CD4-positive, alpha-beta memory T cell (primary cell): ENCODE results near the gene MTFR1L. TPM values are rescaled to one million over a fixed set of nuclear protein-coding genes. Genes with fewer than 3 reads are reported as not detected.

Source experiments
- CTCF ChIA-PET: fragments of 350-600 bp; sonication (Branson Sonifier 250); formaldehyde crosslinking; loops from one replicate; lab custom pipeline; 2021; ENCODE audit warnings: inconsistent platforms; ENCODE audit not compliant: partially characterized antibody; lab: Charles Lee
- POLR2A ChIA-PET: fragments of 350-600 bp; sonication (Branson Sonifier 250); formaldehyde crosslinking; loops from one replicate; lab custom pipeline; 2021; ENCODE audit not compliant: partially characterized antibody; lab: Charles Lee
- DNase-seq, 5 donors: peaks; one replicate each; pipeline versions ENCODE4 v3.0.0 to v3.0.0-alpha.2; 2020 to 2022; ENCODE audit warnings: mixed read lengths in 1 of 5
- H3K27ac ChIP-seq: one replicate; pipeline ENCODE4 v1.7.0; 2013; ENCODE audit warnings: low read depth, low read length
- H3K27me3 ChIP-seq: 2 replicates; pipeline ENCODE4 v1.7.0; 2013; ENCODE audit warnings: mild to moderate bottlenecking, low read length, moderate library complexity; ENCODE audit not compliant: insufficient read depth
- H3K36me3 ChIP-seq: 2 replicates; pipeline ENCODE4 v1.7.0; 2013; ENCODE audit warnings: mild to moderate bottlenecking, low read length, moderate library complexity; ENCODE audit not compliant: insufficient read depth
- H3K4me1 ChIP-seq: 2 replicates; pipeline ENCODE4 v1.7.0; 2013; ENCODE audit warnings: mild to moderate bottlenecking, low read length, moderate library complexity; ENCODE audit not compliant: insufficient read depth
- H3K4me3 ChIP-seq, 2 donors: one replicate each; pipeline ENCODE4 v1.7.0; 2013; ENCODE audit warnings: low read length in 2 of 2, mild to moderate bottlenecking in 1 of 2
- H3K9me3 ChIP-seq, 2 donors: one replicate each; pipeline ENCODE4 v1.7.0; 2013; ENCODE audit warnings: low read length in 2 of 2, control low read depth in 1 of 2; ENCODE audit not compliant: control insufficient read depth in 1 of 2
- H3K27ac Mint-ChIP-seq, 7 donors: one replicate each; pipeline ENCODE4 v1.8.0; 2020 to 2021; ENCODE audit warnings: mixed read lengths in 7 of 7, mild to moderate bottlenecking in 6 of 7, inconsistent platforms in 3 of 7, moderate library complexity in 3 of 7
- H3K27me3 Mint-ChIP-seq, 2 donors: one replicate each; pipeline ENCODE4 v1.8.0; 2020 to 2021; ENCODE audit warnings: mixed read lengths in 2 of 2
- H3K36me3 Mint-ChIP-seq, 2 donors: one replicate each; pipeline ENCODE4 v1.8.0; 2020 to 2021; ENCODE audit warnings: mixed read lengths in 2 of 2, inconsistent platforms in 1 of 2, mild to moderate bottlenecking in 1 of 2
- H3K4me1 Mint-ChIP-seq, 4 donors: one replicate each; pipeline ENCODE4 v1.8.0; 2020 to 2021; ENCODE audit warnings: mixed read lengths in 4 of 4, mild to moderate bottlenecking in 1 of 4
- H3K4me3 Mint-ChIP-seq, 8 donors: one replicate each; pipeline ENCODE4 v1.8.0; 2020 to 2021; ENCODE audit warnings: mixed read lengths in 8 of 8, mild to moderate bottlenecking in 7 of 8, moderate library complexity in 6 of 8, inconsistent platforms in 3 of 8
- H3K9me3 Mint-ChIP-seq, 8 donors: one replicate each; pipeline ENCODE4 v1.8.0; 2020 to 2021; ENCODE audit warnings: mixed read lengths in 8 of 8, mild to moderate bottlenecking in 5 of 8, inconsistent platforms in 3 of 8, moderate library complexity in 1 of 8
- intact Hi-C: fragments of 100-400 bp; cut with micrococcal nuclease; formaldehyde crosslinking; loops from one replicate; pipeline ENCODE4 v1.15.1; 2023
- polyA plus RNA-seq, 2 donors: library from polyadenylated mRNA; unstranded; fragments of 300-500 nt; fragmentation: Illumina TruSeq; gene quantifications; one replicate each; pipeline ENCODE4 v1.2.3, GENCODE V29; 2021
- total RNA-seq, 2 experiments: library from RNA; stranded (reverse); gene quantifications; one replicate each; pipeline ENCODE4 v1.2.3, GENCODE V29; 2021

MTFR1L gene
- total and polyA plus RNA-seq, 4 experiments from 2014 or later: 27.5 to 58.4 (median 55.3) TPM

- Mint-ChIP-seq H3K9me3 (no peaks in the 10 kb centered on the region), H3K27ac (peak overlapping the region in 1 of 7 donors; percentile 52), H3K36me3 (peaks cover 20 to 30% of the 10 kb centered on the region in 2 donors), H3K4me3 (no peak overlapping the region), H3K27me3 (no peaks in the 10 kb centered on the region), H3K4me1 (peaks cover 0 to 14% (median 3%) of the 10 kb centered on the region in 4 donors)
- no peaks in the 10 kb centered on the region for H3K9me3 ChIP-seq
- no peak for DNase-seq
- H3K27me3 ChIP-seq: no peaks in the 10 kb centered on the region
- peaks cover 7% of the 10 kb centered on the region for H3K4me1 ChIP-seq
- intact Hi-C loops: no loop called here
- no peak overlapping the region for H3K4me3 ChIP-seq
- ChIA-PET POLR2A (interaction anchor here (0.5 kb wide), 1 partner anchor 813 kb away, joined by 3 read pairs; no protein-coding TSS in a partner anchor), CTCF (no interaction called here)
- no peaks in the 10 kb centered on the region for H3K36me3 ChIP-seq
- no peak overlapping the region for H3K27ac ChIP-seq
Measured at GRCh38 chr1:25781130-25781433, 38.7 kb upstream of the MTFR1L start.

DNA sequence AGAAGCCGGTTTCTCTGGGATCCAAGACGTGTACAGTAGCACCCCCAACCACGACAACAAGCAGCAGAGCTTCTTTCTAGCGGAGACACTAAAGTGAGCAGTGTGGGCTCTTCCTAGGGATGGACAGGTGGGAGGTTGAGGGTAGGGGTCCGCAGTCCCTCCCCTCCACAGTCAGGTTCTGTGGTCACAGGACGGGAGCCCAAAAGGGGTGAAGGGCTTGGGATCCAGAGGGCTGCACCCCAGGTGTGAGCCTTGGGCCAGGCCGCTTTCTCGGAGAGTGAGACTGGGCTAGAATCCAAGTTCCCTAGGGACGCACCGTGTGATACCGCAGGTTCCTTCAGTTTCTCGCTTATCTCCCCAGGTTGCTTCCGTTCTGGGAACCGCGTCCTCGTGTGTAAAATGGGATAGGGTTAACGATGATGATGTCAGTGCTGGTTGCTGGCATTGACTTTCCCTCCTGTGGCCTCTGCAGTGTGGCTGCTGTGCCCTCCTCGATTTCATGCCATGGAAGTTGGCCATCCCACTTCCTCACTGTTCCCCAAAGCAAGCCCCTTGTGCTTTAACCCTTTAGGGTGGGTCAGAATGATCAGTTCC is 37.0 kb upstream of the MTFR1L start:
- Histone ChIP-seq H3K27ac (no peak overlapping the region), H3K4me3 (no peak overlapping the region), H3K27me3 (no peaks in the 10 kb centered on the region), H3K9me3 (no peaks in the 10 kb centered on the region), H3K4me1 (no peaks in the 10 kb centered on the region), H3K36me3 (no peaks in the 10 kb centered on the region)
- DNase-seq: no peak
- H3K4me3 Mint-ChIP-seq: peak overlapping the region in 1 of 8 donors; percentile 10
- H3K27ac Mint-ChIP-seq: peak overlapping the region in 4 of 7 donors; percentile 2 to 68 (median 58)
- H3K27me3 Mint-ChIP-seq: no peaks in the 10 kb centered on the region
- ChIA-PET CTCF (no interaction called here), POLR2A (no interaction called here)
- peaks cover 20 to 39% of the 10 kb centered on the region in 2 donors for H3K36me3 Mint-ChIP-seq
- peaks cover 0 to 3% (median 0%) of the 10 kb centered on the region in 4 donors for H3K4me1 Mint-ChIP-seq
- no peaks in the 10 kb centered on the region for H3K9me3 Mint-ChIP-seq
- intact Hi-C loops: no loop called here

GRCh38 chr1:25784575-25785051 is 35.1 kb upstream of the MTFR1L start:
- H3K9me3 Mint-ChIP-seq: no peaks in the 10 kb centered on the region
- ChIA-PET CTCF (no interaction called here), POLR2A (interaction anchor here (4.2 kb wide), 1 partner anchor 9 kb away, joined by 22 read pairs; no protein-coding TSS in a partner anchor)
- Histone ChIP-seq H3K27ac (no peak overlapping the region), H3K9me3 (no peaks in the 10 kb centered on the region), H3K4me3 (no peak overlapping the region), H3K27me3 (no peaks in the 10 kb centered on the region), H3K36me3 (no peaks in the 10 kb centered on the region), H3K4me1 (no peaks in the 10 kb centered on the region)
- peak overlapping the region in 4 of 7 donors; percentile 25 to 62 (median 49) for H3K27ac Mint-ChIP-seq
- DNase-seq: no peak
- H3K36me3 Mint-ChIP-seq: peaks cover 23 to 39% of the 10 kb centered on the region in 2 donors
- H3K4me1 Mint-ChIP-seq: peaks cover 0 to 4% (median 0%) of the 10 kb centered on the region in 4 donors
- intact Hi-C loops: no loop called here
- H3K4me3 Mint-ChIP-seq: no peak overlapping the region
- no peaks in the 10 kb centered on the region for H3K27me3 Mint-ChIP-seq

- H3K36me3 ChIP-seq: no peaks in the 10 kb centered on the region
- Mint-ChIP-seq H3K9me3 (no peaks in the 10 kb centered on the region), H3K27me3 (no peaks in the 10 kb centered on the region), H3K4me1 (peaks cover 0 to 4% (median 2%) of the 10 kb centered on the region in 4 donors), H3K27ac (peak overlapping the region in 2 of 7 donors; percentile 29 to 70), H3K4me3 (no peak overlapping the region), H3K36me3 (peaks cover 28 to 39% of the 10 kb centered on the region in 2 donors)
- intact Hi-C loops: no loop called here
- no peak for DNase-seq
- H3K27ac ChIP-seq: no peak overlapping the region
- POLR2A ChIA-PET: interaction anchor here (4.2 kb wide), 1 partner anchor 10 kb away, joined by 22 read pairs; no protein-coding TSS in a partner anchor
- no peaks in the 10 kb centered on the region for H3K9me3 ChIP-seq
- no peak overlapping the region for H3K4me3 ChIP-seq
- CTCF ChIA-PET: no interaction called here
- H3K4me1 ChIP-seq: no peaks in the 10 kb centered on the region
- no peaks in the 10 kb centered on the region for H3K27me3 ChIP-seq
Measured at GRCh38 chr1:25785333-25786067, 34.3 kb upstream of the MTFR1L start.

DNA sequence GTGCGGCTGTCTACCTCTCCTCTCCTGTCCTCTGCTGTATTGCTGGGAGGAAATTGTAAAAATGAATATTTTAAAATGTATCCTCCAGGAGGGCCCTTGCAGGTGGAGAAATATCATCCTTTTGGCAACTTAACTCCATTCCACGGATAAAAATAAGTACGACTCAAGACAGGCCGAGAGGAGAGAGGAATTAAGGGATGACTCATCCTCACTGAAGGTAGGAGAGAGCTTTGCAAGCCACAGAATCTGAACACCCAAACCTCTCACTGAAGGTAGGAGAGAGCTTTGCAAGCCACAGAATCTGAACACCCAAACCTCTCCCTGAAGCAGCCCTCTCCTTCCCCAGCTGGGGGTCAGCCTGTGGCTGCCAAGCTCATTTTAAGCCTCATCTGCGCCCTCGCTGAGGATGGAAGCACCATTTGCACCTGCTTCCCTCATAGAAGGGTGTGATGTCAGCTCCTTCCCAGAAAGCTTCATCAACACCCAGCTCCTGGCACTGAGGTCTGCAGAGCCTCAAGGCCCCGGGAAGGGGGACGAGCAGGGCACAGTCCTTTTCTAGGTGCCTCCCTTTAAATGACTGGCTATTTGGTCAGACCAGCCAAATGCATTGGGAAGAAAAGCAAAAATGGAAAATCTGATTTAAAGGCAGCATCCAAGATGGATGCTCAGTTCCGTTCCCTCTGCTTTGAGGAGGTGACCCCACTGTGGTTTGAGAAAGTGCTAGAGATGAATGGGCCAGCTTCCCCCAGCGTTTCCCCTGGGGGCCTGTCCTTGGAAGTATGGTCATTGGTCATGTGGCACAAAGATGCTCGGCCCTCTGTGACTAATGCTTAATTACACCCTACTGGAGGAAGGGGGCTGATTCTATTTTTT is 32.6 kb upstream of the MTFR1L start:
- Mint-ChIP-seq H3K9me3 (no peaks in the 10 kb centered on the region), H3K27ac (peak overlapping the region in 2 of 7 donors; percentile 2 to 61)

GRCh38 chr1:25787760-25788166 is 32.0 kb upstream of the MTFR1L start:
- H3K4me1 Mint-ChIP-seq: peaks cover 0 to 4% (median under 1%) of the 10 kb centered on the region in 4 donors
- H3K9me3 Mint-ChIP-seq: no peaks in the 10 kb centered on the region
- H3K27me3 Mint-ChIP-seq: no peaks in the 10 kb centered on the region
- no peaks in the 10 kb centered on the region for H3K4me1 ChIP-seq
- intact Hi-C loops: no loop called here
- H3K36me3 ChIP-seq: no peaks in the 10 kb centered on the region
- H3K27ac Mint-ChIP-seq: peak overlapping the region in 3 of 7 donors; percentile 1 to 77 (median 29)
- no peak overlapping the region for H3K4me3 ChIP-seq
- no peaks in the 10 kb centered on the region for H3K27me3 ChIP-seq
- no peak for DNase-seq
- no peak overlapping the region for H3K27ac ChIP-seq
- CTCF ChIA-PET: interaction anchor here (0.9 to 2.4 kb wide), 3 partner anchors 20 to 179 kb away, joined by 3 to 12 read pairs (median 6); no protein-coding TSS in a partner anchor
- POLR2A ChIA-PET: interaction anchor here (1.0 to 4.2 kb wide), 3 partner anchors 12 to 43 kb away, joined by 3 to 22 read pairs (median 4); partner anchors contain the start of gene MTFR1L
- H3K4me3 Mint-ChIP-seq: no peak overlapping the region
- no peaks in the 10 kb centered on the region for H3K9me3 ChIP-seq
- H3K36me3 Mint-ChIP-seq: peaks cover 22 to 31% of the 10 kb centered on the region in 2 donors

More for the DNA sequence above, 32.6 kb upstream of the MTFR1L start:
- DNase-seq: no peak
- Mint-ChIP-seq H3K4me3 (no peak overlapping the region), H3K36me3 (peaks cover 28 to 35% of the 10 kb centered on the region in 2 donors), H3K4me1 (peaks cover 0 to 4% (median 1%) of the 10 kb centered on the region in 4 donors), H3K27me3 (no peaks in the 10 kb centered on the region)
- H3K4me3 ChIP-seq: no peak overlapping the region
- no peak overlapping the region for H3K27ac ChIP-seq
- H3K36me3 ChIP-seq: no peaks in the 10 kb centered on the region
- ChIA-PET POLR2A (interaction anchor here (1.0 to 4.2 kb wide), 3 partner anchors 11 to 42 kb away, joined by 3 to 22 read pairs (median 4); partner anchors contain the start of gene MTFR1L), CTCF (interaction anchor here (0.9 to 2.4 kb wide), 2 partner anchors 164 to 178 kb away, joined by 3 to 12 read pairs; no protein-coding TSS in a partner anchor)
- no peaks in the 10 kb centered on the region for H3K9me3 ChIP-seq
- no peaks in the 10 kb centered on the region for H3K27me3 ChIP-seq
- H3K4me1 ChIP-seq: no peaks in the 10 kb centered on the region
- intact Hi-C loops: no loop called here
